Measurements from ENCODE around the gene ACP4. TPM values are rescaled to one million over a fixed set of nuclear protein-coding genes. Genes with fewer than 3 reads are reported as not detected.

The ACP4 gene
- polyA plus RNA-seq, 12 donors = 0.28 to 0.29 TPM; not detected in 10

GRCh38 chr19:50822661-50823208 lies 32.5 kb downstream of the ACP4 start:
- no peak for DNase-seq

- no peak for DNase-seq
Observed at GRCh38 chr19:50823389-50824042, 33.3 kb downstream of the ACP4 start, which contains the start of gene KLK1. Gene KLK1 (minus strand): TSS chr19:50823787. CDS start chr19:50823748, 39 bp downstream.

GRCh38 chr19:50826492-50827240 lies 36.5 kb downstream of the ACP4 start:
- DNase-seq = no peak

- DNase-seq = no peak
Observed at GRCh38 chr19:50827476-50827875, 37.3 kb downstream of the ACP4 start.

- DNase-seq = no peak
Observed at GRCh38 chr19:50829801-50830200, 39.6 kb downstream of the ACP4 start.

GRCh38 chr19:50830266-50831025 lies 40.2 kb downstream of the ACP4 start:
- DNase-seq = no peak

- no peak for DNase-seq
Observed at GRCh38 chr19:50831026-50831396, 40.8 kb downstream of the ACP4 start.

GRCh38 chr19:50832666-50833065 lies 42.5 kb downstream of the ACP4 start:
- no peak for DNase-seq

- no peak for DNase-seq
Observed at GRCh38 chr19:50833117-50833801, 43.0 kb downstream of the ACP4 start, which contains the start of gene KLK15. Gene KLK15 (minus strand): TSS chr19:50833574. CDS start chr19:50831492, 2,082 bp downstream.

GRCh38 chr19:50833802-50834167 lies 43.6 kb downstream of the ACP4 start:
- DNase-seq = no peak

- DNase-seq = no peak
Observed at GRCh38 chr19:50835103-50835784, 45.0 kb downstream of the ACP4 start.

- peak; percentile 29 for DNase-seq
Observed at GRCh38 chr19:50835785-50836542, 45.7 kb downstream of the ACP4 start.

GRCh38 chr19:50836543-50837195 lies 46.5 kb downstream of the ACP4 start:
- DNase-seq = no peak

GRCh38 chr19:50837300-50837699 lies 47.1 kb downstream of the ACP4 start:
- no peak for DNase-seq

- no peak for DNase-seq
Observed at GRCh38 chr19:50838239-50838638, 48.0 kb downstream of the ACP4 start.

- no peak for DNase-seq
Observed at GRCh38 chr19:50839712-50840655, 49.8 kb downstream of the ACP4 start.

- no peak for DNase-seq
Observed at GRCh38 chr19:50842130-50842529, 51.9 kb downstream of the ACP4 start.

GRCh38 chr19:50843205-50843604 lies 53.0 kb downstream of the ACP4 start:
- DNase-seq = no peak

Data from muscle of arm (tissue), 12 donors.